Measurements from ENCODE around the gene EXOC3L1.

- TF ChIP-seq EZH2 (IDR thresholded peaks at IDR 0.05) (peak; percentile 67), CTCF (IDR thresholded peaks at IDR 0.05) (peak; percentile 12)
Observed at GRCh38 chr16:67173808-67174705, 15.9 kb downstream of the EXOC3L1 start.

Measured in neural progenitor cell (in vitro differentiated cells).